Activated T-cell treated with anti-CD3 and anti-CD28 coated beads, Interleukin-2, amount 50 U/mL, for 48 hours (primary cell): Measurements from ENCODE around the gene SHFL.

ENCODE experiments used
- DNase-seq, 2 experiments: peaks; one replicate each; pipeline ENCODE4 v3.0.0-alpha.2; 2020

The SHFL gene

GRCh38 chr19:10085641-10086590 is at the start of gene SHFL:
Gene SHFL (plus strand): TSS chr19:10086317. CDS start chr19:10086428, 111 bp downstream.
- DNase-seq, result peak; percentile 87 to 89

- no peak for DNase-seq
These were observed 49.5 kb upstream of the SHFL start for GRCh38 chr19:10036601-10037071.

GRCh38 chr19:10037367-10037766 is 48.8 kb upstream of the SHFL start:
- DNase-seq, result no peak

GRCh38 chr19:10037809-10038208 is 48.3 kb upstream of the SHFL start:
- no peak for DNase-seq

- DNase-seq, result no peak
These were observed 42.7 kb upstream of the SHFL start for GRCh38 chr19:10043286-10043927.

DNA sequence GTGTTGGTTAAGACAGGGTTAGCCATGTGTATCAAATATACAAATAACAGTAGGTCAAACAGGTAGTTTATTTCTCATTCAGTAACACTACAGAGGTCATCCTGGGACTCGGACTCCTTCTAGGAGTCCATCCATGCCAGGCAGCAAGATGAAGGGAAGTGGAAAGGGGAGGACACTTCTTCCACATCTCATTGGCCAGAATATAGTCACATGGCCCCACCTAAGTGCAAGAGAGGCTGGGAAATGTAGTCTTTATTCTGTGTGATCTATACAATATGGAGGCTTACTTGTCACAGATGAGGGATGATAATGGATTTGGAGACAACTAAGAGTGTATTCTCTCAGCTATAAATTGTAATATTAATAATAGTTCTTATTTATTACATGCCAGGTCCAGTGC is 41.7 kb upstream of the SHFL start:
- no peak for DNase-seq

DNA sequence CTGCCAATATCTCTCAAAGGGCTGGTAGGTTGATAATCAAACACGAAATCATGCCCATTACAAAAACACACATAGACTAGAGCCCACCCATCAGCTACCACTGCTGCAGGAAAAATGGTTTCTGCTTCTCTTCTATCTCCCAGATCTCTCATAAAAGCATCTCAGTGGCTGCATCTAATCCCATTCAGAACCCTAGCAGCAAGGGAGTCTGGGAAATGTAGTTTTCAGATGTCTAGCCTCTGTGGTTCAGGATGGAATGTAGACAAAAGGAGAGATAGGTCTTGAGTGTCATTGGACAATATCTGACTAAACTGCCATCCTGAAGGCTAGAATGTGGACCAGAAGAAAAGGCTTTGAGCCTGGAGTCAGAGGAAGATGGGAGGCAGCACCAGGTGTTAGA is 40.7 kb upstream of the SHFL start:
- no peak for DNase-seq

GRCh38 chr19:10049626-10050025 is 36.5 kb upstream of the SHFL start:
- no peak for DNase-seq

DNA sequence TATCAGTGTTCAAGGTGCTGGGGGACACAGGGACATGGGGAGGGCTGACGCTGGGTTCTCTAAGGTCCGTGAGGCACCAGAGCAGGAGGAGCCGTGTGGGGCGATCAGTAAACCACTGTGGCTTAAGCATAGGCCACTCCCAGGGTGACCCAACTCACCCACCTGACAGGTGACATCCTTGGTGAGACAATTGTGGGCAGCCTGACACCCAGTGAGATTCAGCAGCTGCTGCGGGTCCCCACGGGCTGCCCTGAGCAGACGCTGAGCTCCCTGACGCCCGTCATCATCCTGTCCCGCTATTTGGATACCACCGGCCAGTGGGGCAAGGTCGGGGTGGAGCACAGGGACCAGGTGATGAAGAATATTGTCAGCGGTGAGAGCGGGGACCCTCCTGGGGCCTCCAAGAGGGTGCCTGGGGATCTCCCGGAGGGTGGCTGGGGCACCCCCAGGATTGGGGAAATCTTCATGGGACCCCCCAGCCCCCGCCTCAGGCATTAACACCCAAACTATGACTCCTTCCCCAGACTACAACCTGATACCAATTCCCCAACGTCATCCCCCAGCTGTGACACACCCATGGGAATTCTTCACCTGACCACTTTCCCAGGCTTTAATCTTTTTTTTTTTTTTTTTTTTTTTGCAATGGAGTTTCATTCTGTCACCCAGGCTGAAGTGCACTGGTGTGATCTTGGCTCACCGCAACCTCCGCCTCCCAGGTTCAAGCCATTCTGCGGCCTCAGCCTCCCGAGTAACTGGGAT is 33.3 kb upstream of the SHFL start:
- no peak for DNase-seq

- DNase-seq, result no peak
These were observed 24.3 kb upstream of the SHFL start for GRCh38 chr19:10061717-10062310.

DNA sequence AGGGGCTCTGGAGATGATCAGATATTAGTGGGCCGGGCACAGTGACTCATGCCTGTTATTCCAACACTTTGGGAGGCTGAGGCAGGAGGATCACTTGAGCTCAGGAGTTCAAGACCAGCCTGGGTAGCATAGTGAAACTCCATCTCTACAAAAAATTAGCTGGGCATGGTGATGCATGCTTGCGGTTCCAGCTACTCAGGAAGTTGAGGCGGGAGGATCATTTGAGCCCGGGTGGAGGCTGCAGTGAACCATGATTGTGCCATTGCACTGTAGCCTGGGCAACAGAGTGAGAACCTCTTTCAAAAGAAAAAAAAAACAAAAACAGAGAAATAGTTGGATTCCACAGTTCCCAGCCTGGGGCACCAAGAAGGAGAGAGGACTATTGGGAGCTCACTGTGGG is 17.9 kb upstream of the SHFL start:
- no peak for DNase-seq

DNA sequence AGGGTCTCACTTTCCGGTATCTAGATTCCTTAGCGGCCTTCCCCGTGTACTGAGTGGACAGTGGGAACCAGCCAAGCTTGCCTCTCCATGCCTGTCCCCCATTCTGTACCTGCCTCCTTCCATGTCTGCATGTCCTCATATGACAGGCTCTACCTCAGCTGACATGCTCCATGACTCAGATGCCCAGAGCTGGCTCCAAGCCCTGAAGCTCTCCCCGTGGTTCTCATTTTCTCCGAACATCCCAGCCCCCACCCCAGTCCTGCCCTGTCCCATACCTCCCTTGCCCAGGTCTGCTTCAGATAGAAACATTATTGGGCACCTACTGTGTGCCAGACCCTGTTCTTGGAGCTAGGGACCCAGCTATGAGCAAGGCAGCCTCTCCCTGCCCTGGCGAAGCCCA is 17.1 kb upstream of the SHFL start:
- no peak for DNase-seq

GRCh38 chr19:10070730-10071446 is 15.2 kb upstream of the SHFL start:
- DNase-seq, result no peak

DNA sequence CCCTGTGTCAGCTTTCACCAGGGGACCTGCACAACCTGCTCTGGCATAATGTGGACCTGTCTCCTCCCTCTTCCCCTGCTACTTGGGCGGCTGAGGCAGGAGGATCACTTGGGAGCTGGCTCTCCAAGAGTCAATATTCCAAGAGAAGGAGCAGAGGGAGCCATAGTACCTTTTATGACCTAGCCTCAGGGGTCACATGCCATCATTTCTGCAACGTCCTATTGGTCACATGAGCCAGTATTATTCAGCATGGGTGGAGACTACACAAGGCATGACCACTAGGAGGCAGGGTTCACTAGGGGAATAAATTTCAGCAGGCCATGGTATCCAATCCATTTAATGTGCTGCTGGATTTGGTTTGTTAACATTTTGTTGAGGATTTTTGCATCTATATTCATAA is 12.0 kb upstream of the SHFL start:
- DNase-seq, result peak; percentile 60 to 67

- DNase-seq, result no peak
These were observed 9.6 kb upstream of the SHFL start for GRCh38 chr19:10076535-10076934.

DNA sequence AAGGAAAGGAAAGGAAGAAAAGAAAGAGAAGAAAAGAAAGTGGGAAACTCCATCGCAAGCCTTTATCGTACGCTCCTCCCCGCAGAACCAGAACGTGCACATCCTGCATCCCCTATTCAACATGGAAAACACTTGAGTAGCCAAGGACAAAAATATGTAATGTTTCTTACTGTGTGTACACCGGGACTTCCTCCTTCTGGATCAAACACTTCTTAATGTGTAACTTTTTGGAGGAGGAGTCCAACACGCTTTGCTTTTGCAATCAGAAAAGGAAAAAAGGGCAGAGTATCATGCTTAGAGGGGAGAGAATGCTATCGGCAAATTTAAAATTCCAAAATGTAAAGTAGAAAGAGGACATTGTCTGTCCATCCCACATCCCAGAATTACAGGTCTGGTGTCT is 7.8 kb upstream of the SHFL start:
- DNase-seq, result no peak

- DNase-seq, result no peak
These were observed 7.1 kb upstream of the SHFL start for GRCh38 chr19:10079031-10079453.

GRCh38 chr19:10083911-10084310 is 2.2 kb upstream of the SHFL start:
- DNase-seq, result no peak

- no peak for DNase-seq
These were observed 1.3 kb upstream of the SHFL start for GRCh38 chr19:10084803-10085202.

DNA sequence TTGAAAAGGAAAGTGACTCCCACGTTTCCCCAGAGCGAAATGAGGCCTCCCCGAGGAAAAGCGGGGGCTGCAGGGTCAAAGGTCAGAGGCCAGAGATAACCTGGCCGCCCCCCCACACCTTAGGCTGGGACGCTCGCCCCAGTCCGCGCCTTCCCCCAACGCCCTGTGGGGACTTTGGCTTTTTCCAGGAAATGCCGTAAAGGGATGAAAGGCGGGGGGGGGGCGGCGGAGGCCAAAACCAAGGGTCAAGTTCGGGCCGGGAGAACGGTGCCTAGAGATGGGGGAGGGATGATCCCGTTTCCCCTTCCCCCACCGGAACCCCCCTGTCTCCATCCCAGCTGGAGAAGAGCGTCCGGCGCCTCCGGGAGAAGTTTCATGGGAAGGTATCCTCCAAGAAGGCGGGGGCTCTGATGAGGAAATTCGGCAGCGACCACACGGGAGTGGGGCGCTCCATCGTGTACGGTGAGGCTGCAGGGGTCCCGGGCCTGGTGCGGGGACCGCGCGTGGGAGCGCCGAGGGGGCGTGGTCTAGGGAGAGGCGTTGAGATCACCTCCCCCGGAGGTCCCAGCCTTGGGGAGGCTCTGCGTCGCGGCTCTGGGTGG is 575 bp downstream of the SHFL start:
- peak; percentile 57 to 65 for DNase-seq

GRCh38 chr19:10087296-10088061 is 1.4 kb downstream of the SHFL start:
- DNase-seq, result no peak
